IPS-18a (cell line): ENCODE results near the gene ASCC1.

Source experiments
- H3K27ac ChIP-seq: one replicate; pipeline ENCODE4 v1.5.1; 2013; ENCODE audit warnings: low read length
- H3K27me3 ChIP-seq: one replicate; pipeline ENCODE4 v1.6.1; 2013; ENCODE audit warnings: mild to moderate bottlenecking, low read length; ENCODE audit not compliant: control insufficient read depth, insufficient read depth
- H3K36me3 ChIP-seq: one replicate; pipeline ENCODE4 v1.6.1; 2013; ENCODE audit warnings: low read depth, low read length; ENCODE audit not compliant: control insufficient read depth
- H3K4me1 ChIP-seq: one replicate; pipeline ENCODE4 v1.6.1; 2013; ENCODE audit warnings: low read depth, low read length; ENCODE audit not compliant: control insufficient read depth
- H3K4me3 ChIP-seq: one replicate; pipeline ENCODE4 v1.5.1; 2013; ENCODE audit warnings: low read length
- H3K9ac ChIP-seq: one replicate; pipeline ENCODE4 v1.6.1; 2013; ENCODE audit warnings: mild to moderate bottlenecking, low read length, moderate library complexity
- H3K9me3 ChIP-seq: one replicate; pipeline ENCODE4 v1.6.1; 2013; ENCODE audit warnings: low read depth, low read length; ENCODE audit not compliant: control insufficient read depth

ASCC1 gene

DNA sequence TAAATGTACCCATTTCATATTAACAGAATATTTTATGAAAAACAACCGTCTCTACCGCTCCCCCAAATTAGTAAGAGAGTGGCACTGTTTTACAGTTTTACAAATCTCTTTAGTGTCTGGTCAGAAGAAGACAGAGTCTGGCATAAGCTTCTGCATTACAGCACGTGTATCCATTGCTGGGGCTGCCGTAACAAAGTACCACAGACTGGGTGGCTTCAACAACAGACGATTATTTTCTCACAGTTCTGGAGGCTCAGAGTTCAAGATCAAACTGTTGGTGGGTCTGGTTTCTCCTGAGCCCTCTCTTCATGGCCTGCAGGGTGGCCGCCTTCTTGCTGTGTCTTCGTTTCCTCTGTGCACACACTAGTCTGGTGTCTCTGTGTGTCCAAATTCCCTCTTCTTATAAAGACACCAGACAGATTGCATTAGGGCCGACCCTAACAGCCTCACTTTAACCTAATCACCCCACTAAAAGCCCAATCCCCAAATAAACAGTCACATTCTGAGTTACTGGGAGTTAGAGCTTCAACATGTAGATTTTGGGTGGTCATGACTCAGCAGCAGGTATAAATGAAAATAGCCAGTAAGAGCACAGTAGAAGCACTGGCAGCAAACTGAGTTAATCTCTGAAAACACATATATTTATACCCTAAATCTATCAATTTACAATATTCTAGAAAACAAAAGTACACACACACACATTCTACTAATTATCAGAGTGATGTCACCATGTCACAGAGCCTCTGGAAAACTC is 123.7 kb downstream of the ASCC1 start:
- peaks cover 10% of the 10 kb centered on the region for H3K4me1 ChIP-seq
- no peaks in the 10 kb centered on the region for H3K9me3 ChIP-seq
- no peak overlapping the region for H3K27ac ChIP-seq

DNA sequence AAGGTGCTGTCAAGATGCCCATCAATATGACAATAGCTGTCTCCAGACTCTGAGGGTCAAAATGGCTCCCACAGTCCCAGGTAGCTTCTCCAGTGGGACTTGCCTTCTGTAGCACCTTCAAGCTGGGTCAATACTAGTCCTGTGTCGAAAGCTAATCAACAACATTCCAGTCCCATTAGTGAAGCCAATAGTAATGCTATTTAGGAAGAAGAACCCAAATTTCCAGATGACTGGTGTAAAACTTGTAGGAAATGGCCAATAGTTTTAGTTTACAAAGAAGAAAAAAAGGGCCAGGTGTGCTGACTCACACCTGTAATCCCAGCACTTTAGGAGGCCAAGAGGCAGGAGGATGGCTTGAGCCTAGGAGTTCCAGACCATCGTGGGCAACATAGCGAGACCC is 125.8 kb downstream of the ASCC1 start:
- peaks cover 13% of the 10 kb centered on the region for H3K4me1 ChIP-seq

More for the DNA sequence above, 123.7 kb downstream of the ASCC1 start:
- Histone ChIP-seq H3K27me3 (peaks cover 34% of the 10 kb centered on the region), H3K4me3 (no peak overlapping the region), H3K9ac (no peak overlapping the region), H3K36me3 (no peaks in the 10 kb centered on the region)

GRCh38 chr10:72089618-72090017 is 126.5 kb downstream of the ASCC1 start:
- H3K9ac ChIP-seq, result no peak overlapping the region
- H3K27me3 ChIP-seq, result peaks cover 61% of the 10 kb centered on the region
- H3K4me1 ChIP-seq, result peaks cover 13% of the 10 kb centered on the region
- no peaks in the 10 kb centered on the region for H3K9me3 ChIP-seq
- H3K36me3 ChIP-seq, result no peaks in the 10 kb centered on the region
- H3K4me3 ChIP-seq, result no peak overlapping the region
- H3K27ac ChIP-seq, result no peak overlapping the region

More for the DNA sequence above, 125.8 kb downstream of the ASCC1 start:
- Histone ChIP-seq H3K9me3 (no peaks in the 10 kb centered on the region), H3K27me3 (peaks cover 54% of the 10 kb centered on the region), H3K9ac (no peak overlapping the region), H3K36me3 (no peaks in the 10 kb centered on the region), H3K4me3 (no peak overlapping the region), H3K27ac (no peak overlapping the region)

GRCh38 chr10:72088889-72089575 is 127.0 kb downstream of the ASCC1 start:
- H3K4me1 ChIP-seq, result peaks cover 13% of the 10 kb centered on the region

DNA sequence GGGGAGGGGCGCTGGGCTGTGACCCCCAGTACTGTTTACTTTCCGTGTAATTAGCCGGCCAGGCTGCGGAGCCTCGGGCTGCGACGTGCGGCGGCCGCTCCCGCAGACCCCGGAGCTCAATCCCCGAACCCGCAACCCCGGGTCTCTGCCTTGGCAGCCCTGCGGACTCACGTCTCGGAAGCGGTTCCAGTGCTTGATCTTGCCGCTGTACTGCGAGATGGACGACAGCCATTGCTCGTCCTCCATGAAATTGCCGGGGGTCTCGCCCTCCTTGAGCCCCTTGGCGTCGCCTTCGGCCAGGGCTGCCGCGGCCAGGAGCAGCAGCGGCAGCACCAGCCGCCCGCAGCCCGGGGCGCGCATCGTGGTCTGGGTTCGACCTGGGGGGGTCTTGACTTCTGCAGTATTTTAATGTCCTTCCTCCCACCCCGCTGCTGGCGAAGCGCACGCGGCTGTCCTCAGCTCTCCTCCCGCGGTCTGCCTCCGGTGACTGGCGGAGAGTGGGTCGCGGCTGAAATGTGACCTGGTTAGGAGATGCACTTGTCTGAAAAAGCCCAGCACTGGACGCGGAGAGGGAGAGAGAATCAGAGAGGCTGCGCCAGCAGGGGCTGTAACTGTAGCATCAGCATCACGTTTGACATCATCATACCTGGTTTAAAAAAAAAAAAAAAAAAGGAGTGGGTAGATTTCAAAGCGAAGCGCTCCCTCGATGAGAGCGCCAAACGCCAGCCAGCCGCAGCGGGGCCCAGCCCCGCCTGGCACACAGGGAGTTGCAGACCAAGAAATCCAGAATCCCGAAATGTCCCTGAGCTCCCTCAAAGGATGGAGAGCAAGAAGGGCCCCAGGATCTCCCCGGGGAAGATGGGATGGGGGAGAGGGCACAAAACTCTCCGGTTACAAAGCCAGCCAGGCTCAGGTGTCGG is 127.8 kb downstream of the ASCC1 start, which contains the start of gene SPOCK2:
TSS of gene SPOCK2 (minus strand) at position 583 of the 920 bp plus-strand sequence. CDS start at position 360, 223 bp downstream.
- H3K4me3 ChIP-seq, result peak within 1 kb of the TSS; percentile 64
- no peaks in the 10 kb centered on the region for H3K9me3 ChIP-seq
- H3K27me3 ChIP-seq, result peaks cover 64% of the 10 kb centered on the region
- no peak within 1 kb of the TSS for H3K9ac ChIP-seq
- no peaks in the 10 kb centered on the region for H3K36me3 ChIP-seq
- H3K27ac ChIP-seq, result no peak within 1 kb of the TSS
- peaks cover 13% of the 10 kb centered on the region for H3K4me1 ChIP-seq

More at GRCh38 chr10:72088889-72089575, 127.0 kb downstream of the ASCC1 start:
- Histone ChIP-seq H3K4me3 (peak overlapping the region; percentile 64), H3K9me3 (no peaks in the 10 kb centered on the region), H3K9ac (no peak overlapping the region), H3K36me3 (no peaks in the 10 kb centered on the region), H3K27ac (no peak overlapping the region), H3K27me3 (peaks cover 64% of the 10 kb centered on the region)

- Histone ChIP-seq H3K36me3 (no peaks in the 10 kb centered on the region), H3K4me3 (peak overlapping the region; percentile 64), H3K27ac (no peak overlapping the region), H3K4me1 (peaks cover 13% of the 10 kb centered on the region), H3K9ac (no peak overlapping the region), H3K27me3 (peaks cover 64% of the 10 kb centered on the region), H3K9me3 (no peaks in the 10 kb centered on the region)
Measured at GRCh38 chr10:72087392-72087968, 128.6 kb downstream of the ASCC1 start.

DNA sequence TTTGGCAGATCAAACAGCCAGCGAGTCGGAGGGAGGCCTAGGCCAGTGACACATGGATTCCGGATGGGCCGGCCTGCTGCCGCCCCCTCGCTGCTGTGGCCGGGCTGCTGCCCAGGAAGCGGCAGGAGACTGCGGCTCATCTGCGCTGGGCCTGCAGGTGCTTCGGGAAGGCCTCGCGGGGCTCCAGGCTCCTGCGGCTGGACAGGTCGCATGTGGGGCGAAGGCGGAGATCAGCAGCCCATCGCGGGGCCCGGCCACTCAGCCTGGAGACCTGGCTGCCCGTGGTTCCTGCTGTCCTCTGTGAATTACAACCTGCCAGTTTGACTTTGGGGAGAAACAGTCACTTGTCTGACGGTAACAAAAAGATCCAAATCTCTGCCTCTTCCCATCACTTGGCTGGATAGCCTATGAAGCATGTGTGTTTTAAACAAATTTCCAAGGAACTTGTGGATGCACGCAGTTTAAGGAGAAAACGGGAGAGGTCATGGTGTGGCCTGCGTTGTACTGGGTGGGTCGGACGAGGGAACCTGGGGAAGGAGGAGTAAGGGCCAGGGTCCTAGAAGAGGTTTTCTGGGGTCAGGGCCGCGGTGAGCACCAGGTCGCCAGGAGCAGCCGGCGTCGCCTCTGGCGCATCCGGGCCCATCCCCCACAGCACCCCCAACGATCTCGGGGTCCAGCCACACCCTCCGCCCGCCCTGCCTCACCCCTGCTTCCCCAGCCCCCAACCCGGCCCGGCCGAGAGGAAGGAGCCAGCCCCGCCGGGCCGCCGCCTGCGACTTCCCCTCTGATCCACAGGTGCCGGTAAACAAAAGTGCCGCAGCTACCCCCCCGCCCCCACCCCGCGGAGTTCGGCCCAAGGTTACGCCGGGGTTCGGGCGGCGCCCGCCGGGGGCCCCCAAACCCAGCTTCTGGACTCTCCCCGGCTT is 129.3 kb downstream of the ASCC1 start:
- peak overlapping the region; percentile 64 for H3K4me3 ChIP-seq
- no peaks in the 10 kb centered on the region for H3K9me3 ChIP-seq
- peaks cover 64% of the 10 kb centered on the region for H3K27me3 ChIP-seq
- peaks cover 13% of the 10 kb centered on the region for H3K4me1 ChIP-seq
- no peak overlapping the region for H3K27ac ChIP-seq
- no peak overlapping the region for H3K9ac ChIP-seq
- H3K36me3 ChIP-seq, result no peaks in the 10 kb centered on the region

DNA sequence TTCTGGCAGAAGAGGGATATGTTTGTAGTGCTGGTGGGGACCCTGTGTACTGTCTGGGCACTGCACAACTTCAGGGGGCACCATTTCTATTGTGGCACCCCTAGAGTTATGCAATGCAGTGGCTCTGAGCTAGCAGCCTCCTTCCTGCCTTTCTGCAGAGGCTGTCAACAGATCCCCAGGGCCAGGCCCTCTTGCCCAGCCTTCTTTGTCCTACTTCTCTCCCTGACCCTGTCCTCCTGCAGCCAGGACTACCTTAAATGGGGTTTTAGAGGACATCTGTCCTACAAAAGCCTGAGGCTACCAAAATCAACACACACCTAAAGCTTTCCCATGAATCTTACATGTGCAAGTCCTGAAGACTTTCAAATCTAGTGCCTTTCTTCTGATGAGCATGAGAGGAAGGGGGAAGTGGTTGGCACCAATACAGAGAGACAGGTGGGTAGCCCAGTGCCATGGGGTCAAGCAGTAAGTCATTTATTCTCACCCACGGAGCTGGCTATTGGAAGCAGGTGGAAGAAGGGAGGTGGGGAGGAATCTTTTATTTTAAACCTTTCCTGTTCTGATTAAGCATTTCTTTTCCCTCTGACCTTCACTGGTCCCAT is 130.1 kb downstream of the ASCC1 start:
- no peaks in the 10 kb centered on the region for H3K36me3 ChIP-seq
- no peak overlapping the region for H3K4me3 ChIP-seq
- no peak overlapping the region for H3K27ac ChIP-seq
- H3K4me1 ChIP-seq, result peaks cover 13% of the 10 kb centered on the region
- H3K9me3 ChIP-seq, result no peaks in the 10 kb centered on the region
- no peak overlapping the region for H3K9ac ChIP-seq
- peaks cover 64% of the 10 kb centered on the region for H3K27me3 ChIP-seq

- Histone ChIP-seq H3K4me3 (no peak overlapping the region), H3K36me3 (no peaks in the 10 kb centered on the region), H3K27ac (no peak overlapping the region), H3K9me3 (no peaks in the 10 kb centered on the region), H3K4me1 (peaks cover 13% of the 10 kb centered on the region), H3K9ac (no peak overlapping the region), H3K27me3 (peaks cover 58% of the 10 kb centered on the region)
Measured at GRCh38 chr10:72085166-72085565, 130.9 kb downstream of the ASCC1 start.
